ENCODE data around the gene TPCN2.
A peak's percentile ranks its signal among the peaks of the same experiment; 100 is the strongest.

The TPCN2 gene

DNA sequence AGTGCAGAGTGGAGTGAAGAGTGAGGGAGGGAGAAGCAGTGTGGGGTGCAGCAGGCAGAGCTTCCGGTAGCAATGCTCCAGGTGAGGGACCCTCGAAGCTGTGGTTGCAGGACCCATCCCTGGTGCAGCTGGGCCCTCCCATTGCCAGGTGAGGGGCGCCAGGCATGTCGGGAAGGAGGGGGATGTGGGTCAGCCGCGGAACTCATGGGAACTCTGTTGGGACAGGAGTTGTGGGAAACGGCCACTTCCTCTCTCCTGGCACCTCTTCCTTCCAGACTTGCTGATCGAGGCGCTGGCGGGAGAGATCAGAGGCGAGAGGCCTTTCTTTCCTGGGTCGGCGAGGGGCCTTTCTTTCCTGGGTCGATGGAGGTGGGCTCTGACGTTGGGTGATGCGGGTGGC lies 48.5 kb downstream of the TPCN2 start:
- DNase-seq = no peak

DNA sequence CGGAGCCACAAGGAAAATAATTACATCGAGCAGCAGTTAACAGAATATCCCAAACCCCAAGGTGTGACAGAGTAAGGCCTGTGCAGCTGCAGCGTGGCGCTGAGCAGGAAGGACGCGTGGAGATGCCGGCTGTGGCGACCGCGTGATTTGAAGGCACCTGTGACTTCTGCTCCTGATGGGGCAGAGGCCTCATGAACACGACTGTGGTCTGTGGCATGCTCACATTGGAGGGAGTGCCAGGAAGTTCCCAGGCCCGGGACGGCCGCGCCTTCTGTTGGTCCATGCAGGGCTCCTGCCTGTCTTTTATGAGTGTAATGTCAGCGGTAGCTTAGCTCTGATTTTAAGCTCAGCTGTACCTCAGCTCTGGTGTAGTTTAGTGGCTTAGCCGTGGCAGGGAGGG lies 50.4 kb downstream of the TPCN2 start:
- no peak for DNase-seq

DNA sequence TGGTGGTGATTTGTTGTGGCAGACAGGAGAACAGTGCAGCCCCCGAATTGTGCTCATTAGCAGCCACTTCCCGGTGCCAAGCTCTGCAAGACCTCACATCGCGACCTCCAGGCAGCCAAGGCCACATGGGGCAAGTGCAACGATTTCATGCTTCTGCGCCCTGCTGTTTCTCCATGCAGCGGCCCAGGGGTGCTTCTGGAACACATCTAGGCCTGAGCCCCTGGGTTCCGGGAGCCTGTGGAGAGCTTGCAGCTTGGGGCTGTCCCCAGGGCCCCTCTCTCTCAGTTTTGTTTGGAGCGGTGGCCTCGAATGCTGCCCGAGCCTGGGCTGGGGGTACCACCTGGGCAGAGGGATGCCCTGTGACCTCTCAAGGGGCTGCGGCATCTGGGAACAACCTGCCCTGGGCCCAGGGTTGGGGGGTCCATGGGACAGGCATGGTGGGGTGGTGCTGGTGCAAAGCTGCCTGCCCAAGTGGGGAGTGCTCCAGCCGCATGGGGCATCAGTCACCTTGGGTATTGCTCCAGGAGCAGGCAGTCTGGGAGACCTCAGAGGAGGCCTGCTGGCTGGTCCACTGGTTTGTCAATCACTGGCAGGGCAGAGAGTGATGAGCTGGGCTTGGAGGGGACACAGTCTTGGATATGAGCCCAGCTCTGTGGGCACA lies 51.9 kb downstream of the TPCN2 start:
- DNase-seq = no peak

DNA sequence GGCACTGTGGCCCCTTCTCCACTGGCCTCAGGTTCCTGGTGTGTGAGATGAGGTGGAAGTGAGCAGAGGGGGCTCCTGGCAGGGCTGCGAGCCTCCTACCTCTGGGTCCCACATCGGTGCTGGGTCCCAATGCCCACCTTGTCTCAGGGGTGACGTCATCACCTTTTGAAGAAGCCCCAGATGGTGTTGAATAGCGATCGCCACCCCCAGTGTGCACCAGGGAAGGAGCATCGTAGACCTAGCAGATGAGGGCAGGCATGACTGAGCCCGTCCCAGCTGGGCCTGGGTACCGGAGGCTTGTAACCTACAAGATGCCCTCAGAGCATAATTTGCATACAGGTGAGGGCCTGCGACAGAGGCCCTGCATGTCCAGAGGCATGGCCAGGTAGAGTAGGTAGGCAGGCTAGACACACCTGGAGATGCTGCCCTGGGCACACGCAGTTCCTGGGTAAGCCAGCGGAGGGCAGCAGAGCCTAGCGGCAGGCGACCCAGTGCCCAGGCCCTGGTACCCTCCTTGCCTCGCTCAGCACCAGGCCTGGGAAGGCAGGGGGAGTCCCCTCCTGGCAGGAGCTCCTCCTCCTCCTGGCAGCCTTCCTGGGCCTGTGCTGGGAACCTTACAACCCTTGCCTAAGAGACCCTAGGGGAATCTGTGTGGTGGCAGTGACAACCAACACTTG lies 52.5 kb downstream of the TPCN2 start:
- DNase-seq = peak; percentile 97

DNA sequence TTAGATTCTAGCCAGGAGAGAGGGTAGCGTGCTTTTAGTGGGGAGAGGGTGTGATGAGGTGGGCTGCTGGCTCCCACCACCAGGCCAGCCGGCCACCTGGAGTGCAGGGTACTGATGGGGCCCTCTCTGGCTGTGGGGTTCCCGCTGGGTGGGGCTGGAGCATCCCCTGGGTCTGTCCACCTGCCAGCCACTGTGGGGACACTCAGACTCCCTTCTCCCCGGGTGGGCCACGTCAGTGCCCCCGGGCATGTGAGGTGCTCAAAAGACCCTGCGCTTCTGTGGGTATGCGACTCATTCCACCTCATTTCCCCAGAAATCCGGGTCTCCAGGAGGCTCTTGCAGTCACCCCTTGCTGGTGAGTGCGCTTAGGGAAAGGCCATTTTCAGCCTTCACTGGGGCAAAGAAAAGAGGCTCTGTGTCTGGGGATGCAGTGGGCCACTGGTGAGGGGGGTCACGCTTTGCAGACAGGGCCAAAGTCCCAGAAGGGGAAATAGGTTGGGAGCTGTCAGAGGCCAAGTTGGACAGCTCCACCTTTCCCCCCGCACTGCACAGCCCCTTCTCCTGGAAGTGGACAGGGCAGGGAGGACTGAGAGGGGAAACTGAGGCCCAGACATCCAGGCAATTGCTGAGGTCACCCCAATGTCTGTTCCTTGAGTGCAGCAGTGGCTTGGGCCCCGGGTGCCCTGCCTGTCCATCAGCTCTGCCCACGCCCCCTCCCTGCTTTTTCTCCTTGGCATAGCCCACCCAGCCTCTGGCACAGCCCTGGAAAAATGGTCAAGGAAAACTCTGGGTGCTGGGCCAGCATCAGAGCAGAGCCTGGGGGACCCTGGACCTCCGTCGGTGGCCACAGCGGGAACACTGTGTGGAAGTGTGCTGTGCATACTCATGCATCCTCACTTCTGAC lies 53.3 kb downstream of the TPCN2 start:
- DNase-seq = no peak

DNA sequence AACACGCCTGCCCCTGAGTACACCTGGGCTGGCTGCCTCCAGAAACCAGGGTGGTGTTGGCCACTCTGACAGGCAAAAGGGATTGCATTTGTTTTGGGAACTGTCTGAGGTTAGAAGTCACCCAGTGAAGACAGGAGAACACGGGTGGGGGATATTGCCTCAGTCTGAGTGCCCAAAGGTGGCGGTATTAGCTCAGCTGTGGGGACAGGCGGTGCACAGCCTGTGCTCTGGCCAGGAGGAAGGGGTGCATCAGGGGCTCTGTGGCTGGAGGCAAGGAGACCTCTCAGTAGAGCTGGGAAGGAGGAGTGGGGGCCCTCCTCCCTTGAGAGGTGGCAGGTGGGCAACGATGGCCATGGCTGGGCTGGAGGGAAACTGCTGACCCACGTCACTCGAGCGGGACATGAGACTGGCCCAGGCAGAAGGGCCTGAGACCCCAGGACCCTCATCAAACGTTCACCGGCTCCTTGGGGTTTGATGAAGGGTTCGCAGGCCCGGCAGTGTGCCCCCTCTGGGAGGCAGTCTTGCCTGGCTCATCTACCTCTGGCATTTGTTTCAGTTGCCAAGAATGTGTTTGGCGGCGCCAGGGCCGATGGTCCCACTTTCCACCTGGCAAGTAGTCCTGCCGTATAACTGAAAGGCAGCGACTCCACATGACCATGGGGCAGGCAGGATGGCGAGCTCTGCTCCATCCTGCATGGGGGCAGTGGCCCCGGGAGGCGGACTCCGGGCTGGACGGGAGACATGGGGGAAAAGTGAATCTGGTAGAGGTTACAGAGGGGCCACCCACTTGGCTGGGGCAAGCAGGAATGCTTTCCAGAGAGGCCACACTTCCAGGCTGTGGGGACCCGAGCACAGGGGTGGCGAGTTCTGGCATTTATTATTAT lies 54.2 kb downstream of the TPCN2 start:
- no peak for DNase-seq

DNA sequence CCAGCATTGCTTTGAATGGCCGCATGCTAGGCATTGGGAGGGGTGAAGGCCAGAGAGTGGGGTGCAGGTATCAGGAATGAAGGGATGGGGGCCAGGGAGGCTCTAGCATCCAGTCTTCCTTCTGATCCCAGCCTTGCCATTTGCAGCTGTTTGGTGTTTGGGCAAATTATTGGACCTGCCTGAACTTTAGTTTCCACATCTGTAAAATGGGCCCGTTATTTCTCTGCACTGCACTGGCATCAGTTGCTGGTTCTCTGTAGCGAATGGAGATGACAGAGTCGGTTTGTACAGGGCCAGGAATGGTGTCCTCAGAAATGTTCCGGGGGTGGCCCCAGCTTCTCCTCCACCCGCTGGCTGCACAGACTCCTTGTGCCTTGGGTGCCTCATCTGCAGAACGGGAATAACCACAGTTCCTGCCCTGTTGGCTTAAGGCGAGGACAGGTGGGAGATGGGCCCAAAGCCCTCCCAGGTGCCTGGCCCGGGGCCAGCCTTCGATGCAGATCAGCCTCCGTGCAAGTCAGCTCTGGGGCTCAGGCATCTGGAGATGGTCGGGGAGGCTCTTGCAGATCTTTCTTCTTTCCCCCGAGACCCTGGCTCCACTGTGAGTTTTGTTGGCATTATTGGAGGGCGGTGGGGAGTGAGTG lies 55.6 kb downstream of the TPCN2 start:
- DNase-seq = no peak

DNA sequence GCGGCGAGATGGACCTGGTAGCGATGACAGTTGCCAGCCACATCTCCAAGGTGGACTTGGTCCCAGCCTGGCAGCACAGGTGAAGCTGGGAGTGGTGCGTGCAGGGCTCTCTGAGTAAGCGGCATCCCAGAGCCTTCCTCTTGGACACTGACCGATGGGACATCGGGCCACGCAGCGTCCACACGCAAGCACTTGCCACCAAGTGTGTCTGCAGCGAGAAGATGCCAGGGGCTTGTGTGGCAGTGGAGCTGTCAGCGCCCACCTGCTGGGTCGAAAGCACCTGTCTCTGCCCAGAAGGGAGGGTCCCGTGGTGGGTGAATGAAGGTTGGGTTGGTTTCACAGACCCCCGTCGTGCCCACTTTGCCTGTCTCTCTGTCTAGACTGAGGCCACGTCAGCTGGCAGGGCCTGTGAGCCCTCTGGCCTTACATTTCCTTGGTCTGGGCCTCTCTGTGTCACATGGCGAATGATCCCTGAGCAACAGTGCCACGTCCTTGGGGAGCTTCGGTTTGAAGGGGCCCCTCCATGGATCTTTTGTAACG lies 56.2 kb downstream of the TPCN2 start:
- no peak for DNase-seq

DNA sequence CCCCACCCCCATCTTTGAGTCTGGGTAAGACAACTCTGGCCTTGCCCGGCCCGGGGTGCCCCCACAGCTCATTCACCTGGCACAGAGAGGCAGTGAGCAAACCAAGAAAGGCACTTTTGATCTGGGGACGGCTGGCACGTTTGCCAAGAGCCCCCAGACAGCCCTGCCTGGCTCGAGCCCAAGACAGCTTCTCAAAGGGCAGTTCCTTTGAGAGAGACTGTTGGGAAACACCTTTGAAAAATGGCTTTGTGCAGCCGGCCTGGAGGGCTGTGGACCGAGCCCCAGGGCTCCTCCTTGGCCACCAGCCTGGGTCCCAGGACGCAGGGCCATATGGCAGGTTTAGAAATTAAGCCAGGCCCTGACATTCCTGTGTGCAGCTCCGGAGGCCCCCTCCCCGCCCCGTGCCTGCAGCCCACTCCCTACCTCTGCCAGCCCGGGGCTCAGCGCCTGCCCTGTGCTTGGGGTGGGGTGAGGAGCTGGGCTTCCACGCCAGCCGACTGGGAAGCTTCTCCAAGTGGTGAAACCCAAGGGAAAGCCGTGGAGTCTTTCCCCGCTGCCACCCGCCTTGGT lies 56.8 kb downstream of the TPCN2 start:
- no peak for DNase-seq

DNA sequence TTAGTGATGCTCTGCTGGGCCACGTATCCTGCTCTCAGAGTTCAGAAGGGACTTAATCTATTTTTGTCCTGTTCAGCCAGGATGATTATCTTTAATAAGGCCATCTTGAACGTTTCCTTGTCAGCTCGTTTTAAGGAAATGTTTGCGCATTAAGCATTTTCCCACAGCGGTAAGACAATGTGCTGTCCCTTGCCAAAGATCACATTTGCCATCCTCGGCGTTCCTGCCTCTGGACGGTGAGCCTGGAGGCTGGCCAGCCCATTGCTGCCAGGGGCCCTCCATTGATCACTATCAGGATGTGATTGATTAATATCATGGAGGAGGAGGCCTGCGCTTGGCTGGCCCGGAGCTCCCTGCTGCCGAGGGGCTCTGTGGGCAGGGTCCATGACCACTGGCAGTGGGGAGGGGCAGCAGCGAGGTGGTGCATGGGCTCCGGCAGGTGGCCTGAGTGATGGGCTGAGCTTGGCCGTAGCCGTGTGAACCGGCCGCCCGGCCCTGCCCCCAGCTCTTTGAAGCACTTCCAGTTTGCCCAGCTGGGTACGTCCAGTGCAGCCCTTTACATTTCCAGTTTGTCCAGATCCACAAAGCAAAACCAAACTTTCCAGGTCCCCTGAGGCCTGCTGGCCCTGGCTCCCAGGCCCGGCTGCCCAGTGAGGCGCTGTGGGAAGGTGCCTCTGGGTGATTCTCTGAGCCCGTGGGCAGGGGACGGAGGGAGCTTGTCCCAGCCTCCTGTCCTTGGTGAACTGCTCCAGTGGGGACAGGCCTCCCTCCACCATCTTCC lies 57.5 kb downstream of the TPCN2 start:
- DNase-seq = no peak

DNA sequence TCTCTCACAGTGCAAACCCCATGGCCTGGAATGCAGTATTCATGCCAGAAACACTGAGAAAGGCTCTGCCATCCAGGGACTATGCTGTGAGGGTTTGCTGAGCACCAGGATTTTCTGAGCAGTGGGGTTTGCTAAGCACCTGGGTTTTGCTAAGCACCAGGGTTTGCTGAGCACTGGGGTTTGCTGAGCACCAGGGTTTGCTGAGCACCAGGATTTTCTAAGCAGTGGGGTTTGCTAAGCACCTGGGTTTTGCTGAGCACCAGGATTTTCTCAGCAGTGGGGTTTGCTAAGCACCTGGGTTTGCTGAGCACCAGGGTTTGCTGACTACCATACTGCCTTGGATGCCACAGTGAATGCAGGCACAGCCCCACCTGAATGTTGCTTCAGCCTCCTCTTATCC lies 58.7 kb downstream of the TPCN2 start:
- DNase-seq = no peak

DNA sequence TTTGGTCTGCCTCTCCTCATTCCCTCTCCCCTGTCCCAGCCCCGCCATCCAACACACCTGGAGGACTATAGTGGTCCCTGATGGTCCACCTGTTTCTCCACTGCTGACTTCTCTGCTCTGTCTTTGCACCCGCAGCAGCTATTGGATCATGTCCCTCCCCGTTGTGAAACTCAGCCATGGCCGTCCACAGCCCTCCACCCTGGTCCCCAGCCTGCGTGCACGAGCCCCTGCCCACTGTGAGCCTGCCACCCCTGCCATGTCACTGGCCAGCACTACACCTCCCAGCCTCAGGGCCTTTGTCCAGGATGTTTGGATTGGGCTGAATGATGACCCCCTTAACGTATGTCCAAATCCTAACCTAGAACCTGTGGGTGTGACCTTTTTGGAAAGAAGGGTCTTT lies 59.3 kb downstream of the TPCN2 start:
- DNase-seq = no peak

DNA sequence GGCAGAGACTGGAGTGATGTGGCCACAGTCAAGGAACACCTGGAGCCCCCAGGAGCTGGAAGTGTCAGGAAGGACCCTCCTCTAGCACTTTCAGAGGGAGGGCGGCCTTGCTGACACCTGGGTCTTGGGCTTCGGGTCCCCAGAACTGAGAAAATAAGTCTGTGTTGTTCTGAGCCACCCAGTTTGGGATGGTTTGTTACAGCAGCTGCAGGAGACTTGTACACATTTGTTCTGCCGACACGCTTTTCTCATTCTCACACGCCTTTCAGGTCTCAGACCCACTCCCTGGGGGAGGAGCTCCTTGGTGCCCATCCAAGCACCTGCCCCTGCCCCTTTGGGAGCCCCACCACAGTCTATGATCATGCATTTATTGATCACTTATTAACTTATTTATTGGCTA lies 59.8 kb downstream of the TPCN2 start:
- no peak for DNase-seq

DNA sequence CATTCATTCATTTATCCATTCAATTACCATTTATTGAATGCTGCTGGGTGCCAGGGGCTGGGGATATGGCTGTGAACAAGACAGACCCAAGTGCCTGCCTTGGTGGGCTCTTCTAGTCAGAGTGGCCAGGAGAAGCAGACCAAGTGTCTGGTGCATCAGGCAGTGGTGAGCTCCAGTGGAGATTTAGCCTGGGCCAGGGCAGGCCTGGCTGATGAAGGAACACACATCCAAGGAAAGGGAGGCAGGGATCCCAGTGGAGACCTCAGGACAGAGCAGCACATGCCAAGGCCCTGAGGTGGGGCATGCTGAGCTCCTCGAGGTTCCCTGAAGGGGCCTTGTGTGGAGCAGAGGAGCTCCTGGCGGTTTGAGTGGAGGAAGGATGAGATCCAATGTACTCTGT lies 60.4 kb downstream of the TPCN2 start:
- DNase-seq = no peak

DNA sequence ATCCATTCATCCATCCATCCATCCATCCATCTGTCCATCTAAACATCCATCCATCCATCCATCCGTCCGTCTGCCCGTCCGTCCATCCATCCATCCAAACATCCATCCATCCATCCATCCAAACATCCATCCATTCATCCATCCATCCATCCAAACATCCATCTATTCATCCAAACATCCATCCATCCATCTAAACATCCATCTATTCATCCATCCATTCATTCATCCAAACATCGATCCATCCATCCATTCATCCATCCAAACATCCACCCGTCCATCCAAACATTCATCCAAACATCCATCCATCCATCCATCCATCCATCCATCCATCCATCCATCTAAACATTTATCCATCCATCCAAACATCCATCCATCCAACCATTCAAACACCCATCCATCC lies 61.7 kb downstream of the TPCN2 start:
- no peak for DNase-seq

DNA sequence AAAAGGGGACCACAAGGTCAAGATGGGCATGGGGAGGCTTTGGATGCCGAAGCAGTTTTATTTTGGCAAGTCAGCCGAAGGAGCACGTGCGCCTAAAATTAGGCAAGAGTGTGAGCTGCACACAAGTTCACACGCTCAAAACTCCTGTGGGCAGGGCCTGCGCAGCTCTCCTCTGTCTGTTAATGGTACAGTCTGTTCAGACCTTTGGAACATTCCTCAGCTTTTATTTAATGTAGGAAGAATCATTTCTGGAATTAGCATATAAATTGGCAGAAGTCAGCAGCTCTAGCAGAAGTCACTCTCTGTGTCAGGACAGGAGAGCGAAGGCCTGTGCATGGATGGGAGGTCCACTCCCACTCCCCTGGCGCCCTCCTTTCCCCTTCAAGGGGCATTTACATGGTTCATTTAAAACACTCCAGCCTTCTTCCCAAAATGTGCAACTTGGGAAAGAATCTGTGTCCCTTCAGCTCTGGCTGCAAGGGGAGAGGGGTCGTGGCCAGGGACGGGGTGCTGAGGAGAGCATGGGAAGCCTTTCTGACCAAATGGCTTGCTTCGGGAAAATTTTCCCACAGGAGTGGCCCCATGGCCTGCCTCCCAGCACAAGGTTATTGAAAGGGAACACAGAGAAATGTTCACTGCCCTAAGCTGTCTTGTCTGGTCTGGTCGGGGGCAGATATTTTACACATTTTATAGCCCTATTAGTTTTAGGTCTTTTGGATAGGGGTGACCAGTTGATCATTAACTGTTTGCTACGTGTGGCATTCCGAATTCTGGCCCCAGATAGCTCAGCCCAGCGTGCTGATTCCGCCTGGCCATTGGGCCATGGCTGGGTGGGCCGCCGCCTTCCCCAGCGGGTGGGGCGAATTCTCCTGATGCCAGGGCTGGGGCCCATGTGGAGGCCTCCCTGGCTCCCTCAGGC lies 63.2 kb downstream of the TPCN2 start:
- DNase-seq = no peak

DNA sequence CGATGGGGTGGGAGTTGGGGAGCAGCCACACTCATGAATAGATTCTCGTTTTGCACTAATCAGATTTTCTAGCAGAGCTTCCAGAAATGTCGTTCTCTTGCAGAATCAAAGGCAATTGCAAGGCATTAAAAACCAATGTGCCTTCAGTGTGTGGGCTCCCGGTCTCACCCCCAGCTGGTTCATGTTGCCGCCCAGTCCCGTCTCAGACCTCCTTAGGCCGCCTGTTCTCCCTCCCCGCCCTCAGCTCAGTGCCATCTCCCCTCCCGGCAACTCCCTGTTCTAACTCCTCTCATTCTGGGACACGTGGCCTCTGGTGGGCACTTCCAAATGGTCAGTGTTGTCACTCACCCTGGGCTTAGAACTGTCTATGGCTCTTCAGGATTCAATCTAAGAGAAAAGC lies 64.5 kb downstream of the TPCN2 start:
- DNase-seq = no peak

DNA sequence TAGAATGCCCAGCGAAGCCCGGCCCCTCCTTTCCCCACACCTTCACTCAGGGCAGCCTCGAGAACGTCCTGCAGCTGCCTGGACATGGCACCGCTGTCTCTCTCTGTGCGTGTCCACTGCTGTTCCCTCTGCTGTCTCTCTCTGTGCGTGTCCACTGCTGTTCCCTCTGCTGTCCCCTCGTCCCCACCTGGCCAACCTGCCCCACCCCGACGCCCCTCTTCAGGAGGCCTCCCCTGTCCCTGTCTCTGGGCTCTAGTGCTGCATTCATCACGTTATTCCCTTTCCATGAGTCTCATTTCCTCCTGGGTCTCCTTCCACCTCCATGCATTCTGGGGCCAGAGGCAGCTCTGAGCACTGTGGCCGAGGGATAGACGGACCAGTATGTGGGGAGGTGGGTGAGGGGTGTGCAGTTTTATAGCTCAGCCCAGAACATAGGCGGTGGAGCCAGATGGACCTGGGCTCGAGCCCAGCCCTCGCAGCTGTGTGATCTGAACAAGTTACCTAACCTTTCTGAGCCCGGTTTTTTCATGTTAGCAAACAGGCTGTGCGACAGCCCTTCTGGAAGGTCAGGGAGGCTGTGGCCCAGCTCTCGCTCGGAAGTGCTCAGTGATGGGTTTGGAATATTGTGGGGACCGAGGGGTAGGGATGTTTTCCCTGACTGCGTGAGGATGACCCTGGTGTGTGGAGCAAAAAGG lies 65.1 kb downstream of the TPCN2 start:
- no peak for DNase-seq

DNA sequence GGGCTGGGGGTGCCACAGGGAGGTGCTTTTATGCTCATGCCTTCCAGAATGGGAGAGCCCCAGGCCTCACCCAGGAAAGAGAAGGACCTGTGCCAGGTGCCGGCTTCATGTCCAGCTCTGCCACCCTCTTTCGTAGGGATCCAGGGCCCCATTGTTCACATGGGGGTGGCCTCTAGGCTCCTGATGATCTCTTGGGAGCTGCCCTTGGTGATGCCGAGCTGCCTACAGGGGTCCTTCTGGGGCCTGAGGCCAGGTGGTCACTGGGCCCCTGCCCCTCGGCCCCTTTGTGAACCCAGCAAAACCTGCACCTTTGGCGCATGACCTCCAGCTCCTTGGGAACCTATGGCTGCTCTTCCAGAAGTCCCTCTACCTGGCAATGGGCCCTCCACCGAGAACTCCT lies 65.6 kb downstream of the TPCN2 start:
- DNase-seq = no peak

Data from NCI-H526 treated with DMSO at 0.1 percent for 48 hours (cell line).